HG03280 (cell line): ENCODE results near the gene UGT1A8.

Source experiments
- ATAC-seq: cut with Tn5 transposase; IDR thresholded peaks from one replicate; pipeline ENCODE4 v1.9.1; 2021; ENCODE audit warnings: mild to moderate bottlenecking, moderate library complexity; ENCODE audit not compliant: unreplicated experiment

Gene UGT1A8

GRCh38 chr2:233796254-233796653 lies 178.8 kb downstream of the UGT1A8 start:
- no peak for ATAC-seq

GRCh38 chr2:233798335-233799086 lies 181.1 kb downstream of the UGT1A8 start:
- ATAC-seq: no peak

GRCh38 chr2:233799087-233799665 lies 181.7 kb downstream of the UGT1A8 start:
- ATAC-seq: no peak

GRCh38 chr2:233799716-233800115 lies 182.3 kb downstream of the UGT1A8 start:
- no peak for ATAC-seq

GRCh38 chr2:233800208-233800607 lies 182.8 kb downstream of the UGT1A8 start:
- no peak for ATAC-seq

- ATAC-seq: no peak
Measured at GRCh38 chr2:233801357-233802131, 184.1 kb downstream of the UGT1A8 start.

- no peak for ATAC-seq
Measured at GRCh38 chr2:233802132-233802815, 184.8 kb downstream of the UGT1A8 start.

- no peak for ATAC-seq
Measured at GRCh38 chr2:233803292-233803911, 186.0 kb downstream of the UGT1A8 start.

GRCh38 chr2:233803994-233804393 lies 186.6 kb downstream of the UGT1A8 start:
- ATAC-seq: no peak

GRCh38 chr2:233807215-233807865 lies 189.9 kb downstream of the UGT1A8 start:
- no peak for ATAC-seq

- no peak for ATAC-seq
Measured at GRCh38 chr2:233807966-233808935, 190.8 kb downstream of the UGT1A8 start.

- no peak for ATAC-seq
Measured at GRCh38 chr2:233810385-233810784, 193.0 kb downstream of the UGT1A8 start.

- ATAC-seq: no peak
Measured at GRCh38 chr2:233811087-233811486, 193.7 kb downstream of the UGT1A8 start.

GRCh38 chr2:233811732-233812131 lies 194.3 kb downstream of the UGT1A8 start:
- no peak for ATAC-seq

GRCh38 chr2:233813236-233814055 lies 196.0 kb downstream of the UGT1A8 start:
- no peak for ATAC-seq

- no peak for ATAC-seq
Measured at GRCh38 chr2:233814056-233814835, 196.8 kb downstream of the UGT1A8 start.

- ATAC-seq: no peak
Measured at GRCh38 chr2:233815861-233816260, 198.4 kb downstream of the UGT1A8 start.

GRCh38 chr2:233816334-233816733 lies 198.9 kb downstream of the UGT1A8 start:
- no peak for ATAC-seq
